Cardiac septum (tissue), 1 donor: ENCODE results near the gene MAGED2. TPM values are rescaled to one million over a fixed set of nuclear protein-coding genes. Genes with fewer than 3 reads are reported as not detected.
"Not testable (repeated sequence)": the region's sequence is repeated elsewhere in the genome, so short reads cannot be mapped to it uniquely, and the experiment has no call there.

Source experiments
- DNase-seq: peaks from one replicate; pipeline ENCODE4 v3.0.0-alpha.2; 2020; ENCODE audit warnings: low spot score
- intact Hi-C: fragments of 100-400 bp; cut with DNase I; formaldehyde crosslinking; loops from one replicate; pipeline ENCODE4 v1.14.0; 2022
- long read RNA-seq: library from polyadenylated mRNA; unstranded; transcript quantifications from one replicate; pipeline ENCODE4 v2.0.0, GENCODE V29; 2021
- total RNA-seq: library from RNA; stranded (reverse); fragmentation: NEBNext Ultra II Directional; extraction: Animal tissue kit (Norgen Biotek cat#: 25700); gene quantifications from one replicate; pipeline ENCODE4 v1.2.1, GENCODE V29; 2021
- donor health status: DM: no; HTN: no; CAD: no.

The MAGED2 gene
- total RNA-seq, result 91.5 TPM
- long read RNA-seq, transcript MAGED2-203 (12 exons, 2,066 nt), result minor isoform, 32 of 338 reads
- long read RNA-seq, transcript MAGED2-206 (13 exons, 2,189 nt), result major isoform, 201 of 338 reads
- long read RNA-seq, transcript MAGED2-201 (12 exons, 1,958 nt), result minor isoform, 5 of 338 reads
- long read RNA-seq, transcript MAGED2-204 (13 exons, 2,048 nt), result minor isoform, 48 of 338 reads
- long read RNA-seq, partial matches to known transcripts, result 25 of 338 reads
- long read RNA-seq, other reads (novel, unspliced or antisense), result 27 of 338 reads

GRCh38 chrX:54807524-54808108 lies at the start of gene MAGED2:
TSS of gene MAGED2 (plus strand) at chrX:54807745. CDS start at chrX:54809332, 1,587 bp downstream.
- intact Hi-C loops, result no loop called here
- DNase-seq, result no peak

- intact Hi-C loops, result no loop called here
Observed at GRCh38 chrX:54758114-54759055, 49.2 kb upstream of the MAGED2 start.

GRCh38 chrX:54774391-54775094 lies 33.0 kb upstream of the MAGED2 start:
- DNase-seq, intact Hi-C loops: not testable (repeated sequence)

More at GRCh38 chrX:54758114-54759055, 49.2 kb upstream of the MAGED2 start:
- DNase-seq, result peak; percentile 31

GRCh38 chrX:54776061-54776460 lies 31.5 kb upstream of the MAGED2 start:
- no peak for DNase-seq
- intact Hi-C loops, result no loop called here

GRCh38 chrX:54776987-54777672 lies 30.4 kb upstream of the MAGED2 start:
- no peak for DNase-seq
- intact Hi-C loops, result no loop called here

- DNase-seq, result no peak
- intact Hi-C loops, result no loop called here
Observed at GRCh38 chrX:54785901-54786300, 21.6 kb upstream of the MAGED2 start.

GRCh38 chrX:54786967-54787366 lies 20.6 kb upstream of the MAGED2 start:
- no peak for DNase-seq
- intact Hi-C loops, result no loop called here

GRCh38 chrX:54788446-54788845 lies 19.1 kb upstream of the MAGED2 start:
- DNase-seq, result no peak
- intact Hi-C loops, result no loop called here

- intact Hi-C loops, DNase-seq: not testable (repeated sequence)
Observed at GRCh38 chrX:54789405-54789804, 18.1 kb upstream of the MAGED2 start.

- intact Hi-C loops, result no loop called here
- DNase-seq, result no peak
Observed at GRCh38 chrX:54794028-54794427, 13.5 kb upstream of the MAGED2 start.

GRCh38 chrX:54794795-54795194 lies 12.8 kb upstream of the MAGED2 start:
- no peak for DNase-seq
- intact Hi-C loops, result no loop called here

GRCh38 chrX:54798137-54798536 lies 9.4 kb upstream of the MAGED2 start, which contains the start of gene ITIH6:
TSS of gene ITIH6 (minus strand) at chrX:54798255. CDS start at chrX:54798210, 45 bp downstream.
- DNase-seq, result no peak
- intact Hi-C loops, result no loop called here

- intact Hi-C loops, result no loop called here
- no peak for DNase-seq
Observed at GRCh38 chrX:54799046-54799445, 8.5 kb upstream of the MAGED2 start.

GRCh38 chrX:54808109-54808604 lies 612 bp downstream of the MAGED2 start:
- DNase-seq, result no peak
- intact Hi-C loops, result no loop called here

- intact Hi-C loops, result no loop called here
Observed at GRCh38 chrX:54808605-54809483, 1.3 kb downstream of the MAGED2 start.

GRCh38 chrX:54810532-54810931 lies 3.0 kb downstream of the MAGED2 start:
- intact Hi-C loops, result no loop called here

More at GRCh38 chrX:54808605-54809483, 1.3 kb downstream of the MAGED2 start:
- DNase-seq, result peak; percentile 94

GRCh38 chrX:54811301-54811885 lies 3.8 kb downstream of the MAGED2 start:
- intact Hi-C loops, result no loop called here
- DNase-seq, result no peak

More at GRCh38 chrX:54810532-54810931, 3.0 kb downstream of the MAGED2 start:
- no peak for DNase-seq
